ENCODE results near the gene SMIM29.

Gene SMIM29

GRCh38 chr6:34225551-34225950 lies 23.3 kb downstream of the SMIM29 start:
- DNase-seq (ENCODE audit: extremely low read depth, low read depth): no peak
- TF ChIP-seq CTCF (IDR thresholded peaks at IDR 0.05; ENCODE audit: low read depth, low read length): no peak

DNA sequence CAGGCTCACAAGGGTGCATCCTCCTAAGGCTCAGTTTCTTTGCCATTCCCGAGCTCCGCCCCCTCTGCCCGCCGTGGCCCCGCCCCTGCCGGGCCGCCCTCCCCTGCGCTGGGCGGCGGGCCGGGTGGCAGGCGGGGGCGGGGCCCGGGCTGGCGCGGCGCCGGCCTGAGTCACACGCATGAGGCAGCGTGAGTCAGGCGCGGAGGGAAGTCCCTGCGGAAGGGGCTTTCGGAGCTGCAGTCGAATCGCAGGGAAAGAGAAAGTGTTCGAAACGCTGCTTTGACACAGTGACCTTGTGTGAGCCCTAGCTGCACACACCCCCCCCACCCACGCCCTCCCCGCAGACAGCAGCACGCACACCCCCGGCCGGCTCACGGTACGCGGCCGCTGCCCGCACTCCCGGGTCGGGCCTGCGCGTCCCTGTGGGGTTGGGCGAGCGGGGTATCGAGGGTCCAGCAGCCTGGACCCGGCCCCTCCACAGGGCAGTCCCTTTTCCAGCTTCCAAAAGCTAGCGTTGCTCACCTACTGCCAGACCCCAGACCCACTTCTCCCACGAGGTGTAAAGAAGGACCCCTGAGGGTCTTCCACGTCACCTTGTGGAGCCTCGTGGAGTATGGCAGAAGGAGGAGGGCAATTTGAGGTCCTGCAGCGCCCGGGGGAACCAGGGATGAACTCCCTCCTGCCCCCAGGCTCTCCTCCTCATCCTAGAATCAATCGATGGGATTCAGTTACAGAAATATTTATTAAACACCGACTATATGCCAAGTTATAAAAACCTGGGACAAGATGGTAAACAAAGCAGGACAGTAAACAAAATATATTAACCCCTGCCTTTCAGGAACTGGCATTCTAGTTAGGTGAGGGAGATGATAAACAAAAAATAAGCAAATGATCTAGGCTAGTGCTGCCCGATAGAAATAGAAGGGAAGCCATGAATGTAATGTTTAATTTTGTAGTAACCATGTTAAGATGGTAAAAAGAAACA lies 24.6 kb downstream of the SMIM29 start:
- TF ChIP-seq CTCF (IDR thresholded peaks at IDR 0.05; ENCODE audit: low read depth, low read length): no peak
- peak; percentile 78 for DNase-seq (ENCODE audit: extremely low read depth, low read depth)

DNA sequence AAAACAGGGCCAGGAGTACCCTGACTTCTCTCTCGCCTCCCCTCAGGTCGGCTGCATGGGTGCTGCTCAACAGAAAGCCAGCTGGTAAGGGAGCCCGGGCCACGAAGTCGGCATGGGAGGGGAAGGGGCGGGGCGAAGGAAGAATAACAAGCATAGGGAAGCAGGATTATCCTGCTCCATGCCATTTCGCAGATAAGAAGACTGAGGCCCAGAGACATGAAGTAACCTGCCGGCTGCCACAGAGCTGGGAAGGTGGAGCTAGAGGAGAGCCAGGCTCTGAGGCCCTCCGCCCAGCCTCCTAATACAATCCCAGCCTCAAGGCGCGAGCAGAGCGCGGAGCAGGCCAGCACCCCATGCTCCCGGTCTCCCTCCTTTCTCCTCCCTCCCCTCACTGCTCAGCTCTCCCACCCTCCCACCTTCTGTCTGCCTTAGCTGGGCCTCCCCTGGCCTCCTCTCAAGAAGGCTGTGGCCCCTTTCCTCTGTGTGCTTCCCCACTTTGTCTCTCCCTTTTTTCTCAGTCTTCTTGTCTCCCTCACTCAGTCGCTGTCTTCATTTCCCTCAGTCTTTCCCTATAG lies 25.3 kb downstream of the SMIM29 start:
- no peak for DNase-seq (ENCODE audit: extremely low read depth, low read depth)

GRCh38 chr6:34218691-34219090 lies 30.1 kb downstream of the SMIM29 start:
- DNase-seq (ENCODE audit: extremely low read depth, low read depth): no peak
- no peak for TF ChIP-seq CTCF (IDR thresholded peaks at IDR 0.05; ENCODE audit: low read depth, low read length)

More for the DNA sequence above, 25.3 kb downstream of the SMIM29 start:
- TF ChIP-seq CTCF (IDR thresholded peaks at IDR 0.05; ENCODE audit: low read depth, low read length): no peak

DNA sequence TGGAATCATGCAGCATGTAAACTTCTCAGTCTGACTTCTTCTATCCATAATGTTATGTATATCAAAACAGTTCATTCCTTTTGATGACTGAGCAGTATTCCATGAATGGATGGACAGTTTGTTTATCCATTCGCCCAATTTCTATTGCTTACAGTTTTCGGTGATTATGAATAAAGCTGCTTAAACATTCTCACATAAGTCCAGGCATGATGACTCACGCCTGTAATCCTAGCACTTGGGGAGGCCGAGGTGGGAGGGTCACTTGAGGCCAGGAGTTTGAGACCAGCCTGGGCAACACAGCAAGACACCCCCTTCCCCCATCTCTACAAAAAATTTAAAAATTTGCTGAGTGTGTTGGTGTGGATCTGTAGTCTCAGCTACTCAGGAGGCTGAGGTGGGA lies 35.0 kb downstream of the SMIM29 start:
- DNase-seq (ENCODE audit: extremely low read depth, low read depth): no peak
- no peak for TF ChIP-seq CTCF (IDR thresholded peaks at IDR 0.05; ENCODE audit: low read depth, low read length)

DNA sequence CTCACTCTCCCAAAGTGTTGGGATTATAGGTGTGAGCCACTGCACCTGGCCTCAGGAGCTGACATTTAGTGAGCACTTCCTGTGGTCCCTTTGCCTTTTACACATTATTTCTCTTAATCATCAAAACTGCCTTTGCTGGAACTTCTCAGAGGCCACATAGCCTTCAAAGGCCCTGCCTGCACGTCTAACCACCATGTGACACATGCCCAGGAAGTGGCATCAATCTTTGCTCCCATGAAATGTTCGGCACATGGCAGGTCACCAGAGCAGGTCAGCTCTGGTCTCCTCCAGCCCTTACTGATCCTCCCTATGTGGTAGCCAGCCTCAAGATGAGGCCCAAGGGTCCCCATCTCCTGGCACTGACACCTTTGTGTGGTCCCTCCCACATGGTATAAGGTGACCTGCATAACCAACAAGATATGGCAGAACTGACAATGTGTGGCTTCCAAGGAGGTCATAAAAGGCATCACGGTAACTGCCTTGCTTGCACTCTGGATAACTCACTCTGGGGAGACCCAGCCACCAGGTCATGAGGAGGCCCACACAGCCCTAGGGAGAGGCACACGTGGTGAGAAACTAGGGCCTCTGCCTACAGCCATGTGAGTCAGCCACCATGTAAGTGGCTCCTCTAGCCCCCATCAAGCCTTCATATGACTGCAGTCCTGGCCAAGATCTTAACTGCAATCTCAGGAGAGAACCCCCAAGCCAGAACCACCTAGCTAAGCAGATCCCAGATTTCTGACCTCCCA lies 40.9 kb downstream of the SMIM29 start:
- no peak for TF ChIP-seq CTCF (IDR thresholded peaks at IDR 0.05; ENCODE audit: low read depth, low read length)
- no peak for DNase-seq (ENCODE audit: extremely low read depth, low read depth)

Data from AG09319 (cell line).